KMS-11 (cell line): ENCODE data around the gene C1QB.

Experiments
- H2AFZ ChIP-seq: fragments of 200-600 bp; sonication (generic); 2 replicates; pipeline ENCODE4 v1.6.1; 2016; ENCODE audit warnings: antibody characterized with exemption, mixed run types, low read depth
- H3K27ac ChIP-seq: fragments of 200-600 bp; sonication (generic); 2 replicates; pipeline ENCODE4 v1.6.1; 2016; ENCODE audit warnings: mild to moderate bottlenecking, mixed run types
- H3K27me3 ChIP-seq: fragments of 200-600 bp; sonication (generic); 2 replicates; pipeline ENCODE4 v1.6.1; 2017; ENCODE audit warnings: mild to moderate bottlenecking, low read depth, mixed run types, moderate library complexity; ENCODE audit not compliant: insufficient read depth
- H3K36me3 ChIP-seq: fragments of 200-600 bp; sonication (generic); 2 replicates; pipeline ENCODE4 v1.6.1; 2017; ENCODE audit warnings: mild to moderate bottlenecking, mixed run types; ENCODE audit not compliant: insufficient read depth
- H3K4me1 ChIP-seq: fragments of 200-600 bp; sonication (generic); 2 replicates; pipeline ENCODE4 v1.6.1; 2016; ENCODE audit warnings: mild to moderate bottlenecking, low read depth, mixed run types; ENCODE audit not compliant: poor library complexity, severe bottlenecking
- H3K4me2 ChIP-seq: fragments of 200-600 bp; sonication (generic); 2 replicates; pipeline ENCODE4 v1.7.0; 2016; ENCODE audit warnings: mild to moderate bottlenecking, mixed run types
- H3K4me3 ChIP-seq: fragments of 200-600 bp; sonication (generic); IDR thresholded peaks from 2 replicates; pipeline ENCODE4 v1.6.1; 2017; ENCODE audit warnings: low read depth, low read length, mixed read lengths; ENCODE audit not compliant: insufficient read depth
- H3K79me2 ChIP-seq: fragments of 200-600 bp; sonication (generic); 2 replicates; pipeline ENCODE4 v1.6.1; 2016; ENCODE audit warnings: low read depth, mixed run types; ENCODE audit not compliant: insufficient read depth
- H3K9ac ChIP-seq: fragments of 200-600 bp; sonication (generic); 2 replicates; pipeline ENCODE4 v1.6.1; 2016; ENCODE audit warnings: mild to moderate bottlenecking, mixed run types
- H4K20me1 ChIP-seq: fragments of 200-600 bp; sonication (generic); 2 replicates; pipeline ENCODE4 v1.6.1; 2016; ENCODE audit warnings: mild to moderate bottlenecking, mixed run types; ENCODE audit not compliant: insufficient read depth
- CTCF ChIP-seq: fragments of 200-600 bp; sonication (generic); conservative IDR thresholded peaks from 2 replicates; pipeline ENCODE4 v1.6.1; 2017; ENCODE audit warnings: low read depth, mild to moderate bottlenecking, antibody characterized with exemption, low read length, moderate library complexity, mixed read lengths

Gene C1QB

GRCh38 chr1:22613951-22614350 is 39.1 kb upstream of the C1QB start:
- Histone ChIP-seq H3K4me3 (no peak overlapping the region), H3K27me3 (peaks cover 65% of the 10 kb centered on the region; the same call in 1 of the 2 replicates), H3K27ac (no peak overlapping the region), H2AFZ (no peak overlapping the region), H3K79me2 (no peaks in the 10 kb centered on the region), H4K20me1 (no peaks in the 10 kb centered on the region), H3K4me2 (no peak overlapping the region), H3K4me1 (no peaks in the 10 kb centered on the region), H3K9ac (no peak overlapping the region), H3K36me3 (no peaks in the 10 kb centered on the region)
- TF ChIP-seq CTCF: no peak

DNA sequence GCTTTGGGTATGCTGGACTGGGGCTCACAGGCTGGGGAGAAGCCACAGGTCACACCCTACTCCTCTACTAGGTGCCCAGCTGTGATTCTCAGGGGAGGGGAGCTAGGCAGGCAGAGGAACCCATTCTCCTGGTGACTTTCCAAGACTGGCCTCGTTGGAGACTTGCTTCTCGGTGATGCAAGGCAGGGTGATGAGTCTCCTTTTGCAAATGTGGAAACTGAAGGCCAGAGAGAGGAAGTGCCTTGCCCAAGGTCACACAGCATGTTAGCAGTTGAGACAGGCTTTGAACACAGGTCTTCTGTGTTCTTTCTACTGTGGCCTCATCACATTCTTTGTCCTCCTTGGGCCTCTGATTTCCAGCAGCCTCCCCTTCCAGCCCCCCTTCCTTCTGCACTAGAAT is 37.1 kb upstream of the C1QB start:
- Histone ChIP-seq H3K79me2 (no peaks in the 10 kb centered on the region), H3K4me2 (no peak overlapping the region)
- no peak for TF ChIP-seq CTCF

GRCh38 chr1:22616571-22616970 is 36.5 kb upstream of the C1QB start:
- no peaks in the 10 kb centered on the region for H3K36me3 ChIP-seq
- H3K4me1 ChIP-seq: no peaks in the 10 kb centered on the region
- H4K20me1 ChIP-seq: no peaks in the 10 kb centered on the region
- H2AFZ ChIP-seq: no peak overlapping the region
- no peak overlapping the region for H3K27ac ChIP-seq
- no peaks in the 10 kb centered on the region for H3K79me2 ChIP-seq
- no peak overlapping the region for H3K9ac ChIP-seq
- no peak overlapping the region for H3K4me2 ChIP-seq
- H3K27me3 ChIP-seq: peaks cover 89% of the 10 kb centered on the region
- H3K4me3 ChIP-seq: no peak overlapping the region
- no peak for TF ChIP-seq CTCF

More for the DNA sequence above, 37.1 kb upstream of the C1QB start:
- Histone ChIP-seq H3K27ac (no peak overlapping the region), H3K4me1 (no peaks in the 10 kb centered on the region), H3K4me3 (no peak overlapping the region), H2AFZ (no peak overlapping the region), H3K36me3 (no peaks in the 10 kb centered on the region), H3K9ac (no peak overlapping the region), H3K27me3 (peaks cover 82% of the 10 kb centered on the region), H4K20me1 (no peaks in the 10 kb centered on the region)

- Histone ChIP-seq H3K79me2 (no peaks in the 10 kb centered on the region), H3K4me3 (no peak overlapping the region), H3K27me3 (peaks cover 92% of the 10 kb centered on the region), H2AFZ (no peak overlapping the region), H3K36me3 (no peaks in the 10 kb centered on the region), H3K4me1 (no peaks in the 10 kb centered on the region), H3K27ac (no peak overlapping the region), H3K4me2 (no peak overlapping the region), H3K9ac (no peak overlapping the region), H4K20me1 (no peaks in the 10 kb centered on the region)
- no peak for TF ChIP-seq CTCF
Observed at GRCh38 chr1:22618056-22618455, 35.0 kb upstream of the C1QB start.
